Neural cell (in vitro differentiated cells): ENCODE data around the gene ZDHHC5.

Experiments used
- CTCF ChIP-seq: fragments of 450-650 bp; IDR thresholded peaks from 2 replicates; pipeline ENCODE4 v1.5.1; 2014; ENCODE audit warnings: antibody characterized with exemption, mild to moderate bottlenecking, moderate library complexity; ENCODE audit not compliant: poor library complexity, severe bottlenecking
- EZH2 ChIP-seq: fragments of 200-600, 300-800 bp; shearing (Covaris generic), sonication (generic); IDR thresholded peaks from 2 replicates; pipeline ENCODE4 v1.6.1; 2014; ENCODE audit warnings: antibody characterized with exemption, low read length, borderline replicate concordance, mild to moderate bottlenecking; ENCODE audit not compliant: insufficient read depth, poor library complexity, severe bottlenecking
- RAD21 ChIP-seq: fragments of 450-650 bp; conservative IDR thresholded peaks from 2 replicates; pipeline ENCODE4 v1.6.1; 2014; ENCODE audit warnings: antibody characterized with exemption, mild to moderate bottlenecking, moderate library complexity
- REST ChIP-seq: IDR thresholded peaks from 2 replicates; pipeline ENCODE4 v1.6.1; 2012; ENCODE audit warnings: borderline replicate concordance
- TAF1 ChIP-seq: IDR thresholded peaks from 2 replicates; pipeline ENCODE4 v1.6.1; 2012; ENCODE audit warnings: low read depth

GRCh38 chr11:57658023-57658361, 9.9 kb upstream of the ZDHHC5 start:
- TF ChIP-seq CTCF (no peak), TAF1 (no peak), EZH2 (no peak), RAD21 (no peak), REST (no peak)
